SK-N-SH treated with all-trans-retinoic acid at 6 μM for 48 hours (cell line): Measurements from ENCODE around the gene LYRM4.

ENCODE experiments used
- ATAC-seq: fragments of 200-7000 bp; cut with Tn5 transposase; 3 replicates; pipeline ENCODE4 v1.9.1; 2020; ENCODE audit warnings: mild to moderate bottlenecking, moderate library complexity
- ARNTL ChIP-seq: fragments of 450-650 bp; formaldehyde crosslinking; IDR thresholded peaks from 2 replicates; pipeline ENCODE4 v1.5.0; 2020; ENCODE audit warnings: low read depth, mild to moderate bottlenecking, moderate library complexity, borderline replicate concordance
- BACH2 ChIP-seq: fragments of 250-450 bp; sonication (Bioruptor Pico); IDR thresholded peaks from 2 replicates; pipeline ENCODE4 v1.9.0; 2021; ENCODE audit warnings: mild to moderate bottlenecking, borderline replicate concordance
- CSDC2 ChIP-seq: fragments of 250-450 bp; sonication (Bioruptor Pico); IDR thresholded peaks from 2 replicates; pipeline ENCODE4 v1.5.0; 2020; ENCODE audit warnings: mild to moderate bottlenecking, moderate library complexity
- ESRRG ChIP-seq: fragments of 250-450 bp; sonication (Bioruptor Pico); IDR thresholded peaks from 2 replicates; pipeline ENCODE4 v1.6.1; 2021; ENCODE audit warnings: mild to moderate bottlenecking
- GLIS3 ChIP-seq: fragments of 250-450 bp; sonication (Bioruptor Pico); IDR thresholded peaks from 2 replicates; pipeline ENCODE4 v1.5.0; 2020; ENCODE audit warnings: mild to moderate bottlenecking, moderate library complexity
- ISL1 ChIP-seq: fragments of 250-450 bp; sonication (Bioruptor Pico); IDR thresholded peaks from 2 replicates; pipeline ENCODE4 v2.1.2; 2022; ENCODE audit warnings: mild to moderate bottlenecking, moderate library complexity
- OSR1 ChIP-seq: fragments of 250-450 bp; sonication (Bioruptor Pico); IDR thresholded peaks from 2 replicates; pipeline ENCODE4 v1.8.0; 2022; ENCODE audit warnings: moderate library complexity, mild to moderate bottlenecking, inconsistent platforms
- PPARA ChIP-seq: fragments of 250-450 bp; sonication (Bioruptor Pico); IDR thresholded peaks from 2 replicates; pipeline ENCODE4 v1.5.0; 2020; ENCODE audit warnings: mild to moderate bottlenecking, borderline replicate concordance
- SNAI2 ChIP-seq: fragments of 250-450 bp; sonication (Bioruptor Pico); IDR thresholded peaks from 2 replicates; pipeline ENCODE4 v1.5.0; 2020; ENCODE audit warnings: mild to moderate bottlenecking, moderate library complexity
- TCF4 ChIP-seq: fragments of 250-450 bp; sonication (Bioruptor Pico); IDR thresholded peaks from 2 replicates; pipeline ENCODE4 v1.8.0; 2021; ENCODE audit warnings: mild to moderate bottlenecking, moderate library complexity, borderline replicate concordance
- TOX ChIP-seq: fragments of 250-450 bp; sonication (Bioruptor Pico); IDR thresholded peaks from 2 replicates; pipeline ENCODE4 v1.8.0; 2021; ENCODE audit warnings: mild to moderate bottlenecking, moderate library complexity, borderline replicate concordance
- ZC3H10 ChIP-seq: fragments of 250-450 bp; sonication (Bioruptor Pico); IDR thresholded peaks from 2 replicates; pipeline ENCODE4 v1.5.1; 2021; ENCODE audit warnings: mild to moderate bottlenecking, moderate library complexity
- ZFP30 ChIP-seq: fragments of 450-650 bp; formaldehyde crosslinking; IDR thresholded peaks from 2 replicates; pipeline ENCODE4 v1.5.0; 2022; ENCODE audit warnings: mild to moderate bottlenecking, moderate library complexity
- ZNF565 ChIP-seq: fragments of 450-650 bp; formaldehyde crosslinking; conservative IDR thresholded peaks from 2 replicates; pipeline ENCODE4 v1.5.0; 2020; ENCODE audit warnings: low read depth, mild to moderate bottlenecking, moderate library complexity
- ZNF8 ChIP-seq: fragments of 450-650 bp; formaldehyde crosslinking; IDR thresholded peaks from 2 replicates; pipeline ENCODE4 v1.5.0; 2020; ENCODE audit warnings: mild to moderate bottlenecking, moderate library complexity
- TF ChIP-seq, protein P1 (sequence below): fragments of 250-450 bp; sonication (Bioruptor Pico); IDR thresholded peaks from 2 replicates; pipeline ENCODE4 v1.5.0; 2020; ENCODE audit warnings: mild to moderate bottlenecking, moderate library complexity
- TF ChIP-seq, protein P2 (sequence below): fragments of 250-450 bp; sonication (Bioruptor Pico); IDR thresholded peaks from 2 replicates; pipeline ENCODE4 v1.5.1; 2020; ENCODE audit warnings: low read depth, mild to moderate bottlenecking, moderate library complexity
- TF ChIP-seq, protein P3 (sequence below): fragments of 250-450 bp; sonication (Bioruptor Pico); IDR thresholded peaks from 2 replicates; pipeline ENCODE4 v1.8.0; 2020; ENCODE audit warnings: mild to moderate bottlenecking, moderate library complexity, borderline replicate concordance
- TF ChIP-seq, protein P4 (sequence below): fragments of 250-450 bp; sonication (Bioruptor Pico); IDR thresholded peaks from 2 replicates; pipeline ENCODE4 v1.8.0; 2021; ENCODE audit warnings: low read depth, mild to moderate bottlenecking, moderate library complexity, borderline replicate concordance
- TF ChIP-seq, protein P5 (sequence below): fragments of 250-450 bp; sonication (Bioruptor Pico); IDR thresholded peaks from 2 replicates; pipeline ENCODE4 v1.5.1; 2021; ENCODE audit warnings: mild to moderate bottlenecking, moderate library complexity

Gene LYRM4

DNA sequence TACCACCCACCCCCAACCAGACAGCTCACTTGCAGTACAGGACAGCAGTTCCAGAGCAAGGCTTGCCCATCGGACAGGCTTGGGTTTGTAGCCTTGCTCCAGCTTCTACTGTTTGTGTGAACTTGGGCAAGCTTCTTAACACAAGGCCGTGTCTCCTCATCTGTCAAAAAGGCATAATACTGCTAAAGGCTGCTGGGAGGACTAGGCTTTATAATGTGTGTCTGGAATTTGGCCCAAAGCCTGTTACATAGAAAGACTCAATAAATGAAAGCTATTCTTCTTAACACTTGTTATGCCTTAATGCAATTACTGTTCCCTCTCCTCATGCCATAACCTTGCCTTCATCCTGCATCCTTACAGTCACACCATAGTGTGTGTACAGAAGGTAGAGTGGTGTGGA lies 43.4 kb downstream of the LYRM4 start (continued):
- TF ChIP-seq, protein P1, sequence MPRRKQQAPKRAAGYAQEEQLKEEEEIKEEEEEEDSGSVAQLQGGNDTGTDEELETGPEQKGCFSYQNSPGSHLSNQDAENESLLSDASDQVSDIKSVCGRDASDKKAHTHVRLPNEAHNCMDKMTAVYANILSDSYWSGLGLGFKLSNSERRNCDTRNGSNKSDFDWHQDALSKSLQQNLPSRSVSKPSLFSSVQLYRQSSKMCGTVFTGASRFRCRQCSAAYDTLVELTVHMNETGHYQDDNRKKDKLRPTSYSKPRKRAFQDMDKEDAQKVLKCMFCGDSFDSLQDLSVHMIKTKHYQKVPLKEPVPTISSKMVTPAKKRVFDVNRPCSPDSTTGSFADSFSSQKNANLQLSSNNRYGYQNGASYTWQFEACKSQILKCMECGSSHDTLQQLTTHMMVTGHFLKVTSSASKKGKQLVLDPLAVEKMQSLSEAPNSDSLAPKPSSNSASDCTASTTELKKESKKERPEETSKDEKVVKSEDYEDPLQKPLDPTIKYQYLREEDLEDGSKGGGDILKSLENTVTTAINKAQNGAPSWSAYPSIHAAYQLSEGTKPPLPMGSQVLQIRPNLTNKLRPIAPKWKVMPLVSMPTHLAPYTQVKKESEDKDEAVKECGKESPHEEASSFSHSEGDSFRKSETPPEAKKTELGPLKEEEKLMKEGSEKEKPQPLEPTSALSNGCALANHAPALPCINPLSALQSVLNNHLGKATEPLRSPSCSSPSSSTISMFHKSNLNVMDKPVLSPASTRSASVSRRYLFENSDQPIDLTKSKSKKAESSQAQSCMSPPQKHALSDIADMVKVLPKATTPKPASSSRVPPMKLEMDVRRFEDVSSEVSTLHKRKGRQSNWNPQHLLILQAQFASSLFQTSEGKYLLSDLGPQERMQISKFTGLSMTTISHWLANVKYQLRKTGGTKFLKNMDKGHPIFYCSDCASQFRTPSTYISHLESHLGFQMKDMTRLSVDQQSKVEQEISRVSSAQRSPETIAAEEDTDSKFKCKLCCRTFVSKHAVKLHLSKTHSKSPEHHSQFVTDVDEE (CRISPR knock-in tag) = no peak
- TF ChIP-seq, protein P2, sequence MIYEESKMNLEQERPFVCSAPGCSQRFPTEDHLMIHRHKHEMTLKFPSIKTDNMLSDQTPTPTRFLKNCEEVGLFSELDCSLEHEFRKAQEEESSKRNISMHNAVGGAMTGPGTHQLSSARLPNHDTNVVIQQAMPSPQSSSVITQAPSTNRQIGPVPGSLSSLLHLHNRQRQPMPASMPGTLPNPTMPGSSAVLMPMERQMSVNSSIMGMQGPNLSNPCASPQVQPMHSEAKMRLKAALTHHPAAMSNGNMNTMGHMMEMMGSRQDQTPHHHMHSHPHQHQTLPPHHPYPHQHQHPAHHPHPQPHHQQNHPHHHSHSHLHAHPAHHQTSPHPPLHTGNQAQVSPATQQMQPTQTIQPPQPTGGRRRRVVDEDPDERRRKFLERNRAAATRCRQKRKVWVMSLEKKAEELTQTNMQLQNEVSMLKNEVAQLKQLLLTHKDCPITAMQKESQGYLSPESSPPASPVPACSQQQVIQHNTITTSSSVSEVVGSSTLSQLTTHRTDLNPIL (CRISPR knock-in tag) = no peak
- TF ChIP-seq, all 23 proteins: peak for 0

DNA sequence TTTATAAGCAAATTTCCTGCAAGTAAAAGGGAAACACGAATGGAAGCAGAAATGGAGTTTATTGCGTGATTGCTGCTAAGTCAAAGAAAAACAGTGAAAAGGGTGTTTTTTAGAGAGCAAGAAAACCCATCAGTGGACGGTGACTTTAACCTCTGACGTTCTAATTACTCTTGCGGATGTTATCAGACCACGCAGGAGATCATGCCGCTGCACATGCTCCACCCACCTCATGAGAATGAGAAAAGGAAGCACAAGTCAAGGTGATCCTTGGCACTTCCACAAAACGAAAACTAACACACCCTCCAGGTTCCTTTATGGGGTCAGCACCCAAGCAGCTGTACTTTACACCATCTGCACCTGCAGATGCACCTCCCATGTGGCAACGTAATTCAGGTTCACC lies 45.0 kb downstream of the LYRM4 start:
- ATAC-seq = no peak

DNA sequence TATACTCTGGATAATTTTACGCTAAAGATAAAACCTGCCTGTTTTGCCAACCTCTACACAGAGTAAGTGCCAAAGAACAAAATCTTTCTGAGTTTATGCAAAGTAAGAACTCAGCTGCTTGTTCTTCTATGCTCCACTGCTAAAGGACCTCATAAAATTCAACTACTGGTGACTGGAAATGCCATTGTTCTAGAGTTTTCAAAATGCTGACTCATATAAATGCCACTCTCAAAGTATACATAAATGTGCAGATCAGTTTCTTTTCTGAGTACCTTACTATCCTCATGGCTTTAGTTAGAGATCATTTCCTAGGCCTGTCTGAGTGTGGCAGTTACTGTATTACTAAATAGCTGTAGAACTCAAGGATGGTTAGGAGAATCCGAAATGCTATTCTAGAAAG lies 45.6 kb downstream of the LYRM4 start:
- ATAC-seq = peak; percentile 50
- TF ChIP-seq TCF4 (CRISPR knock-in tag) (no peak), SNAI2 (CRISPR knock-in tag) (no peak), ESRRG (CRISPR knock-in tag) (no peak), GLIS3 (CRISPR knock-in tag) (no peak), ZNF565 (no peak), TOX (no peak), ISL1 (CRISPR knock-in tag) (no peak)
- TF ChIP-seq, protein P3, sequence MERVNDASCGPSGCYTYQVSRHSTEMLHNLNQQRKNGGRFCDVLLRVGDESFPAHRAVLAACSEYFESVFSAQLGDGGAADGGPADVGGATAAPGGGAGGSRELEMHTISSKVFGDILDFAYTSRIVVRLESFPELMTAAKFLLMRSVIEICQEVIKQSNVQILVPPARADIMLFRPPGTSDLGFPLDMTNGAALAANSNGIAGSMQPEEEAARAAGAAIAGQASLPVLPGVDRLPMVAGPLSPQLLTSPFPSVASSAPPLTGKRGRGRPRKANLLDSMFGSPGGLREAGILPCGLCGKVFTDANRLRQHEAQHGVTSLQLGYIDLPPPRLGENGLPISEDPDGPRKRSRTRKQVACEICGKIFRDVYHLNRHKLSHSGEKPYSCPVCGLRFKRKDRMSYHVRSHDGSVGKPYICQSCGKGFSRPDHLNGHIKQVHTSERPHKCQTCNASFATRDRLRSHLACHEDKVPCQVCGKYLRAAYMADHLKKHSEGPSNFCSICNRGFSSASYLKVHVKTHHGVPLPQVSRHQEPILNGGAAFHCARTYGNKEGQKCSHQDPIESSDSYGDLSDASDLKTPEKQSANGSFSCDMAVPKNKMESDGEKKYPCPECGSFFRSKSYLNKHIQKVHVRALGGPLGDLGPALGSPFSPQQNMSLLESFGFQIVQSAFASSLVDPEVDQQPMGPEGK (CRISPR knock-in tag) = no peak
- TF ChIP-seq, protein P4, sequence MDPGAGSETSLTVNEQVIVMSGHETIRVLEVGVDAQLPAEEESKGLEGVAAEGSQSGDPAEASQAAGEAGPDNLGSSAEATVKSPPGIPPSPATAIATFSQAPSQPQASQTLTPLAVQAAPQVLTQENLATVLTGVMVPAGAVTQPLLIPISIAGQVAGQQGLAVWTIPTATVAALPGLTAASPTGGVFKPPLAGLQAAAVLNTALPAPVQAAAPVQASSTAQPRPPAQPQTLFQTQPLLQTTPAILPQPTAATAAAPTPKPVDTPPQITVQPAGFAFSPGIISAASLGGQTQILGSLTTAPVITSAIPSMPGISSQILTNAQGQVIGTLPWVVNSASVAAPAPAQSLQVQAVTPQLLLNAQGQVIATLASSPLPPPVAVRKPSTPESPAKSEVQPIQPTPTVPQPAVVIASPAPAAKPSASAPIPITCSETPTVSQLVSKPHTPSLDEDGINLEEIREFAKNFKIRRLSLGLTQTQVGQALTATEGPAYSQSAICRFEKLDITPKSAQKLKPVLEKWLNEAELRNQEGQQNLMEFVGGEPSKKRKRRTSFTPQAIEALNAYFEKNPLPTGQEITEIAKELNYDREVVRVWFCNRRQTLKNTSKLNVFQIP = no peak

More for the DNA sequence above, 45.0 kb downstream of the LYRM4 start:
- no peak for TF ChIP-seq ZC3H10 (CRISPR knock-in tag)

DNA sequence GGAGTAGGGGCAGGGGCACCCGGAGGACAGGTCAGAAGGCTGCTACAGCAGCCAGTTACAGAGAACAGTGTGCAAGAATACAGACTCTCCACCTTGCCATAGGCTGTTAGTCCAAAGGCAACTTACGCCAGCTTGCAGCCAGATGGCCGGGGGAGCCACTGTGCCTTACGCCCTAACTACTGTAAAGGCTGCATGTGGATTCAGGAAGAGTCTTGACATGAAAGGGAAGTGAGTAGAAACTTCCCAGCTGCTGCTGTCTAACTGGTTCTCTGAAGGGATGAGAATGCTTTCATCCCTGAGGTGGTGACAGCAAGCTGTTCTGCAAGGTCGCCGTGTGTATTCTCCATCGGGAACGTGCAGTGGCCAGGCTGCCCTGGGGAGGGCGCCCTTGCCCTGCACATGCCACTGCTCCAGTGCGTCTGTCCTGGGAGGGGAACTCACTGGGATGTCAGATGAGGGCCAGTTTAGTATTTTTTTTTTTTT lies 46.1 kb downstream of the LYRM4 start:
- ATAC-seq = peak; percentile 94
- TF ChIP-seq, protein P3 (CRISPR knock-in tag) = no peak
- TF ChIP-seq BACH2 (CRISPR knock-in tag) = no peak
- TF ChIP-seq, protein P2 (CRISPR knock-in tag) = no peak
- TF ChIP-seq PPARA (CRISPR knock-in tag) = no peak
- no peak for TF ChIP-seq ISL1 (CRISPR knock-in tag)
- TF ChIP-seq ZNF8 (CRISPR knock-in tag) = no peak
- no peak for TF ChIP-seq ZC3H10 (CRISPR knock-in tag)
- TF ChIP-seq, protein P5, sequence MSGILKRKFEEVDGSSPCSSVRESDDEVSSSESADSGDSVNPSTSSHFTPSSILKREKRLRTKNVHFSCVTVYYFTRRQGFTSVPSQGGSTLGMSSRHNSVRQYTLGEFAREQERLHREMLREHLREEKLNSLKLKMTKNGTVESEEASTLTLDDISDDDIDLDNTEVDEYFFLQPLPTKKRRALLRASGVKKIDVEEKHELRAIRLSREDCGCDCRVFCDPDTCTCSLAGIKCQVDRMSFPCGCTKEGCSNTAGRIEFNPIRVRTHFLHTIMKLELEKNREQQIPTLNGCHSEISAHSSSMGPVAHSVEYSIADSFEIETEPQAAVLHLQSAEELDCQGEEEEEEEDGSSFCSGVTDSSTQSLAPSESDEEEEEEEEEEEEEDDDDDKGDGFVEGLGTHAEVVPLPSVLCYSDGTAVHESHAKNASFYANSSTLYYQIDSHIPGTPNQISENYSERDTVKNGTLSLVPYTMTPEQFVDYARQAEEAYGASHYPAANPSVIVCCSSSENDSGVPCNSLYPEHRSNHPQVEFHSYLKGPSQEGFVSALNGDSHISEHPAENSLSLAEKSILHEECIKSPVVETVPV (CRISPR knock-in tag) = no peak
- TF ChIP-seq, protein P1 (CRISPR knock-in tag) = no peak
- no peak for TF ChIP-seq ARNTL (CRISPR knock-in tag)
- TF ChIP-seq OSR1 (CRISPR knock-in tag) = no peak
- no peak for TF ChIP-seq ZNF565
- TF ChIP-seq ZFP30 (CRISPR knock-in tag) = no peak
- no peak for TF ChIP-seq CSDC2 (CRISPR knock-in tag)
- TF ChIP-seq GLIS3 (CRISPR knock-in tag) = no peak
- TF ChIP-seq SNAI2 (CRISPR knock-in tag) = no peak
- TF ChIP-seq TOX = no peak
